Lower leg skin (tissue), 4 donors: ENCODE results near the gene RAB30. TPM values are rescaled to one million over a fixed set of nuclear protein-coding genes. Genes with fewer than 3 reads are reported as not detected.

Source experiments
- DNase-seq, 2 donors: peaks; one replicate each; pipeline ENCODE4 v3.0.0-alpha.2; 2019; ENCODE audit warnings: low spot score in 2 of 2
- H3K4me3 ChIP-seq: fragments of 200-600 bp; sonication (generic); 2 replicates; pipeline ENCODE4 v1.5.1; 2017; ENCODE audit warnings: mild to moderate bottlenecking, low read depth; ENCODE audit not compliant: poor library complexity, severe bottlenecking
- POLR2A ChIP-seq, 2 donors: fragments of 450-650 bp; IDR thresholded peaks; one replicate each; pipeline ENCODE4 v1.6.1; 2016 to 2017; ENCODE audit warnings: antibody characterized with exemption in 2 of 2, mild to moderate bottlenecking in 1 of 2, moderate library complexity in 1 of 2
- WGBS, 2 donors: methylation state at CpG; one replicate each; pipeline ENCODE4 v1.1.5; 2018; 5-methylcytosine and 5-hydroxymethylcytosine counted together
- intact Hi-C: fragments of 100-400 bp; cut with DNase I; formaldehyde crosslinking; loops from one replicate; pipeline ENCODE4 v1.15.0; 2023; ENCODE audit warnings: low total_unique reads
- total RNA-seq, 4 donors: library from RNA; depleted of rRNA; stranded (reverse); fragments of >200 nt; gene quantifications; one replicate each; pipeline ENCODE4 v1.1.0, GENCODE V29; 2016
- TF ChIP-seq, protein P1 (sequence below), 3 donors: fragments of 450-650 bp; IDR thresholded peaks; one replicate each; pipeline ENCODE4 v1.5.1; 2016; ENCODE audit warnings: antibody characterized with exemption in 3 of 3, mild to moderate bottlenecking in 3 of 3, moderate library complexity in 2 of 3

Gene RAB30
- total RNA-seq, 4 donors from 2014 or later, result 13.4 to 53.9 (median 25.7) TPM

DNA sequence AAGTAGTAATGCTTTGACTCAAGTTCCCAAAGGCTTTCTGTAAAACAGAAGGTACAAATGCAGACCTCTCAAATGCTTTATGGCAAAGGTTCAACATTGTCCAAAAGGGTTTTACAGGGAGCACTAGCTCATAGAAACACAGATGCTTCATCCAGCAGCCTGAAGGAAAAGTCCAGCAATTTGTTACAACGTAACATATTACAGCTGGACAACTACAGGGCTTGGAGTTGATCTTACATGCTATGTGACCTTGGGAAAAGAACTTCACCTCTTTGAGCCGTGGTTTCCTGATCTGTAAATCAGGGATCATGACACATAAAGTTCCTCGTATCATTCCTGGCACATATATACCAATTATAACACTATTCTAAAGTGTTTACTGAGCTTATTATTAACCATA is 85.3 kb downstream of the RAB30 start:
- intact Hi-C loops, result no loop called here
- DNase-seq, result no peak
- no peak for TF ChIP-seq POLR2A (IDR thresholded peaks at IDR 0.05)
- TF ChIP-seq, protein P1, sequence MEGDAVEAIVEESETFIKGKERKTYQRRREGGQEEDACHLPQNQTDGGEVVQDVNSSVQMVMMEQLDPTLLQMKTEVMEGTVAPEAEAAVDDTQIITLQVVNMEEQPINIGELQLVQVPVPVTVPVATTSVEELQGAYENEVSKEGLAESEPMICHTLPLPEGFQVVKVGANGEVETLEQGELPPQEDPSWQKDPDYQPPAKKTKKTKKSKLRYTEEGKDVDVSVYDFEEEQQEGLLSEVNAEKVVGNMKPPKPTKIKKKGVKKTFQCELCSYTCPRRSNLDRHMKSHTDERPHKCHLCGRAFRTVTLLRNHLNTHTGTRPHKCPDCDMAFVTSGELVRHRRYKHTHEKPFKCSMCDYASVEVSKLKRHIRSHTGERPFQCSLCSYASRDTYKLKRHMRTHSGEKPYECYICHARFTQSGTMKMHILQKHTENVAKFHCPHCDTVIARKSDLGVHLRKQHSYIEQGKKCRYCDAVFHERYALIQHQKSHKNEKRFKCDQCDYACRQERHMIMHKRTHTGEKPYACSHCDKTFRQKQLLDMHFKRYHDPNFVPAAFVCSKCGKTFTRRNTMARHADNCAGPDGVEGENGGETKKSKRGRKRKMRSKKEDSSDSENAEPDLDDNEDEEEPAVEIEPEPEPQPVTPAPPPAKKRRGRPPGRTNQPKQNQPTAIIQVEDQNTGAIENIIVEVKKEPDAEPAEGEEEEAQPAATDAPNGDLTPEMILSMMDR (IDR thresholded peaks at IDR 0.05), result no peak
- no peak overlapping the region for H3K4me3 ChIP-seq
- 81 to 84% methylated on average over 3 of the region's 3 CpGs for WGBS, 2 donors

DNA sequence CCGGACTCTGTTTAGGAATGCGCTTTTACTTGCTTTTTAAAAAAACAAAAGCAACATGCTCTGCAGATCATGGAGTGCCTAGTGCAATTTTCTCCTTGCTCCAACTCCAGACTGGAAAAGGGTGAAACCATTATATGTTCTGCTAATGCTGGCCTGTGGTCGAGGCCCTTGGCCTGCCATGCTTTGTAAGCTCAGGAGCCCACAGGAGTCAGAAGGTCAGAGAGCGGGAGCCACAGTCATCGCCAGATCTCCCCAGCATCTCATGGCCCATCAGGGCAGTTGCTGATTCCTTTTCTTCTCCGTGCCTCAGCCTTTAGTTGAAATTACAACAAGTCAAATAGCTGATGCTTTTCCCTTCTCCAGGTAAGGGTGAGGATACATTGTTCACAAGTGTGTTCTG is 89.8 kb downstream of the RAB30 start:
- TF ChIP-seq, protein P1 (IDR thresholded peaks at IDR 0.05), result no peak
- TF ChIP-seq POLR2A (IDR thresholded peaks at IDR 0.05), result no peak
- no peak for DNase-seq
- no peak overlapping the region for H3K4me3 ChIP-seq
- WGBS, 2 donors, result 93 to 99% methylated on average over 6 of the region's 6 CpGs
- intact Hi-C loops, result no loop called here

DNA sequence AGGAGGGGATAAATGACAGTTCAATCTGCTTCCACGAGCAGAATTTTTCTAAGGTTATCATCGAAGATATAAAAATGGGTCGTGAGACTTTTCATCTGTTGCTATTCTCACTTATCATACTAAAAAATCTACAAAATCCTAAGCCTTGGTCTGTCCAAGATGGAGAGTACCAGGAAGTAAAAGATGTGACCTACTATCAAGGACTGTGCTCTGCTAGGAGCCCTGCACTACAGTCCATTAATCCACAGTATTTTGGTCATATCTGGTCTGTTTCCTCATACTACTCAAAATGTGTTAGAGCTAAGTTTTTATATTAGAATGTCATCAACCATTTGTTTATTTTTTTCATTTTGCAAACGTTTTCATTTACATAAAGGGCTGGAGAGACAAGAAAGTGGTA is 90.8 kb downstream of the RAB30 start:
- H3K4me3 ChIP-seq, result no peak overlapping the region
- TF ChIP-seq POLR2A (IDR thresholded peaks at IDR 0.05), result no peak
- TF ChIP-seq, protein P1 (IDR thresholded peaks at IDR 0.05), result no peak
- 85 to 89% methylated on average over 4 of the region's 4 CpGs for WGBS, 2 donors
- intact Hi-C loops, result no loop called here
- no peak for DNase-seq

DNA sequence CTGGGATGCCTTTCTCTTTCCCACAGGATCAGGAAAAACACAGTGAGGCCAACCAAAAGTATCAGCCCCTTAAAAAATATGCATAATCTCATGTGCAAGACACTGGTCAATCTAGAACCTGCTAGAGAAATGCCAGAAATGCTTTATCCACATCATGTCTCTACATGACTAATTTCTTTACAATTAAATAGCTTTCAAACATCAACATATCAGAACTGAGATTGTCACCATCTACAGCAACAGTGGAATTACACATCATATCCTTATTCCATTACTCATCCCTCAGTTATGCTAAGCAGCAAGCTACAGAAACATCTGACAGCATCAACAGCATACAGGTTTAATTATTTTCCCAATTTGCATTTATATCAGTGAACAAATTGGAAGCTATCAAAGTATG is 91.4 kb downstream of the RAB30 start:
- intact Hi-C loops, result no loop called here
- no peak for DNase-seq
- no peak for TF ChIP-seq POLR2A (IDR thresholded peaks at IDR 0.05)
- TF ChIP-seq, protein P1 (IDR thresholded peaks at IDR 0.05), result no peak
- H3K4me3 ChIP-seq, result no peak overlapping the region

DNA sequence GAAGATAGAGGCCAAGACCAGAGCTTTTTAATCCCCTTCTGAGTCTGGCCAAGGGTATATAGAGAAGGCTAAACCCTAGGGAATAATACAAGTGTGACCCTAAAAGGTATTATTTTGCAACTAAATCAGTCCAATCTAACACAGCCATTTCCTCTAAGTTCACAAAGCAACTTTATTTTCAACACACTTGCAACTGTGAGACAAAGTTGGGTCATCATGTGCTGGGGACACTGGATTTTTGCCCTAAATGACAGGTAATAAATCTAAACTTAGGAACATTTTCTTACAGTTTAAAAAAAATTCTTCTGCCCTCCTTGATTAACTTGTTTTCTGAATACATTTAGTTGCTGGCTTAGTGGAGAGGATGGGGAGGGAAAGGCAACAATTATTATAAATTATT is 91.9 kb downstream of the RAB30 start:
- no peak for TF ChIP-seq POLR2A (IDR thresholded peaks at IDR 0.05)
- TF ChIP-seq, protein P1 (IDR thresholded peaks at IDR 0.05), result no peak
- intact Hi-C loops, result no loop called here
- no peak for DNase-seq
- H3K4me3 ChIP-seq, result no peak overlapping the region

GRCh38 chr11:82978422-82979099 is 93.1 kb downstream of the RAB30 start:
- WGBS, 2 donors, result 79 to 80% methylated on average over 6 of the region's 6 CpGs
- TF ChIP-seq, protein P1 (IDR thresholded peaks at IDR 0.05), result no peak
- TF ChIP-seq POLR2A (IDR thresholded peaks at IDR 0.05), result no peak
- H3K4me3 ChIP-seq, result no peak overlapping the region
- intact Hi-C loops, result no loop called here
- no peak for DNase-seq
